Hematopoietic multipotent progenitor cell treated with erythropoietin and hydrocortisone succinate and interleukin-3 and kit ligand, for 15 days (in vitro differentiated cells): ENCODE results near the gene RAB4B.
"Not testable (repeated sequence)": the region's sequence is repeated elsewhere in the genome, so short reads cannot be mapped to it uniquely, and the experiment has no call there.

Experiments used
- DNase-seq: peaks from one replicate; pipeline ENCODE4 v3.0.0-alpha.2; 2015; ENCODE audit warnings: low spot score

RAB4B gene

DNA sequence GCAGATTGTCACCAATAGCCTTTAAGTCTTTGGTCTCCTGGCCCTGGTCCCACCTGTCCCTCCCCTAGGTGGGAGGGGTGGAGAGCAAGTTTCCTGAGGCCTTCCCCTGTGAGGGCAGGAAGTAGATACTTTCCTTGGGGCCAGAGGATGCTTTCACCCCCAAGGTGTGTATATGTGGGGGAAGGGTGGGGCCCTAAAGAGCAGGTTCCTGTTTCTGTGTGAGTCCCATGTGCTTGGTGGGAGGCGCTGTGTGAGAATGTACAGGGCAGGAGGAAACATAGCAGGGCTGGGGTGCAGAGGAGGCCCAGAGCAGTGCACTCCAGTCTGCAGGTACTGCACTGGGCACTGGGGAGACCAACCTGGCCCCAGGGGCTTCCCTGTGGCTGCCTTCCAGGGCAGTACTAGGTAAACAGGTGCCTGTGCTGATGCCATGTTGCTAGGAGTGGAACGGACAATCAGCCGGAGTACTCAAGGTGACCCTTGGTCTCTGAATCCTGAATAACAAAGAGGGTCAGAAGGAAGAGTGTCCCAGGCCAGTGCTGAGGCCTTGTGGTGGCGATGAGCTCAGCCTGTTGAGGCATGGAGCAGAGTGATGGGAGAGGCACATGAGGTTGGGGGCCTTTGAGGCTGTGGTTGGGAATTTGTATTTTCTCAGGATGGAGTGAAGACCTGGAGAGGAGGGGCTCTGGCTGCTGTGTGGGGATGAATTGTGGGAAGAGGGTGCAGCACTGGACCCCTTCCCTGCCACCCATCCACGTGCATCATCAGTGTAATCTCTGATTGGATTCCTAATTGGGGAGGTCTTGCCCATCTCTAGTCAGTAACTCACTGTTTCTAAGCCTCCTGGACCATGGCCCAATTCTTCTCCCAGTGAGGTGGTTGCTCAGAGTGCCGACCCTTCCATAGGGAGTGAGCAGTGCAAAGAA is 26.1 kb downstream of the RAB4B start:
- DNase-seq = peak; percentile 63

DNA sequence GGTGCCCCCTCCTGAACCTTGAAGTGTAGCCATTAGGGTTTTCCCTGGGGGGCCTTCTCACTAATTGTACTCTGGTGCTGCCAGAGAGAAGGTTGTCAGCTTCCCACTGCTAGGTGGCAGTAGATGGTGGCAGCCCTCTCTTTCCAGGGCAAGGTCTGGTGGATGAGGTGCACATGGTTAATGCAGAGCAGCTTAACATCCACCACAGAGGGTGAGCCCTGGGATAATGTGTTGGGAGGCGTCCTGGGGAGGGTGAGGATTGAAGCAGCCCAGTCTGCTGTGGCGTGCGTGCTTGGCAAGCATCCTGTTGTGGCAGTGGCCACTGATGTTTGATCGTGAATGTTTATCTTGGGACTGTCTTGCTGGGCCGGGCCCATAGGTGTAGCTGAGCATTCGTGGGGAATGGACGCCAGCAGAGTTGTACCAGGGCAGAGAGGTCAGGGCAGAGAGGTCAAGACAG is 26.8 kb downstream of the RAB4B start:
- DNase-seq = no peak

DNA sequence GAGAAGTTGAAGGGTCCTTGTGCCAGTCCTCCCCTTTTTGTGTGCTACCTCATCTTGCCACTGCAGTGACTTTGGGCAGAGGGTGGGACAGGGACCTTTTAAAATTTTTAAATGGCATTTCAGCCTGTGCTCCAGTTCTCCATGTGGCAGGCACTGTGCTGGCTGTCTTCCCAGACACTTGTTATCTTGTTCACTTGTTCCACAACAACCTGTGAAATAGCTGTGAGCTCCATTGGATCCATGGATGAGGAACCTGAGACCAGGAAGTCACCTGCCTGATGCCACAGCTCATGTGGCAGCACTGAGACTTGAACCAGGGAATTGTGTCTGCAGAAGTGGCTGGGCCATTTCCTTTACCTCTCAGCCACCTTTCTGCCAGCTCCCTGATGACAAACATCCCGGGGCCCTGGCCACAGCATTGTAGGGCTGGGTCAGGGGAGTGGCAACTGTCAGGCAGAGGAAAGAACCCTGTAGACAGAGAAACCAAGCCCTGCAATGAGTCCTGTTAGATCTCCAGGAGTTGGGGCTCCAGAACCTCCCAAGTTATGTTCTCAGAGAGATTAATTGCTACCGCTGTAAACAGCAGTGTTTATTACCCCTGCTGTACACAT is 27.3 kb downstream of the RAB4B start:
- DNase-seq = no peak

DNA sequence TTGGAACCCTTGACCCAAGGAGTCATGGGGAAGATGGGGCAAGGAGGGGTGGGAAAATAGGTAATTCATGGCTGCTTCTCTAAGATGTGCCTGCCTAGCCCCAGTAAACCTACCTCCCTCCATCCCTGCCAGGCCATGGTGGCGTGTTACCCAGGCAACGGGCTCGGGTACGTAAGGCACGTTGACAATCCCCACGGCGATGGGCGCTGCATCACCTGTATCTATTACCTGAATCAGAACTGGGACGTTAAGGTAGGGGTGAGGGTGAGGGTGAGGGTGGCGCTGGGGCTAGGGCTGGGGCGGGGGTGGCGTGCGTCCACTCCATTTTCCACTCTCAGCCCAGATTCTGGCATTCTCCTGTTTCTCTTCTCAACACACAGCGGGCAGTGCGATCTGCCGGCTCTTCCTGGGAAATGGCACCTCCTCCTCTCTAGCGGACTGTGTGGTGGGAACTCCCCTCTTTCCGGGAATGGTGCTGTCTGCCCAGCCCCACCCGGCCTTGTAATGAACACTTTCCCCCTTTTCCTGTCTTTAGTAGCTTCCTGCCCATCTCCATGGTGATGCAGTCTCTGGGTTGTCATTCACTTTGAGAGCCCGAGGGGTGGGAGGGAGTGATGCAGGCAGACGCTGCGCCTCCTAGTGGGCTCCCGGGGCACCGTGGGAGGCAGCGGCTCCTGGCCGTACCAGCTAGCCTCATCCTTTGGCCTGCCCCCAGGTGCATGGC is 28.5 kb downstream of the RAB4B start:
- DNase-seq = peak; percentile 72

DNA sequence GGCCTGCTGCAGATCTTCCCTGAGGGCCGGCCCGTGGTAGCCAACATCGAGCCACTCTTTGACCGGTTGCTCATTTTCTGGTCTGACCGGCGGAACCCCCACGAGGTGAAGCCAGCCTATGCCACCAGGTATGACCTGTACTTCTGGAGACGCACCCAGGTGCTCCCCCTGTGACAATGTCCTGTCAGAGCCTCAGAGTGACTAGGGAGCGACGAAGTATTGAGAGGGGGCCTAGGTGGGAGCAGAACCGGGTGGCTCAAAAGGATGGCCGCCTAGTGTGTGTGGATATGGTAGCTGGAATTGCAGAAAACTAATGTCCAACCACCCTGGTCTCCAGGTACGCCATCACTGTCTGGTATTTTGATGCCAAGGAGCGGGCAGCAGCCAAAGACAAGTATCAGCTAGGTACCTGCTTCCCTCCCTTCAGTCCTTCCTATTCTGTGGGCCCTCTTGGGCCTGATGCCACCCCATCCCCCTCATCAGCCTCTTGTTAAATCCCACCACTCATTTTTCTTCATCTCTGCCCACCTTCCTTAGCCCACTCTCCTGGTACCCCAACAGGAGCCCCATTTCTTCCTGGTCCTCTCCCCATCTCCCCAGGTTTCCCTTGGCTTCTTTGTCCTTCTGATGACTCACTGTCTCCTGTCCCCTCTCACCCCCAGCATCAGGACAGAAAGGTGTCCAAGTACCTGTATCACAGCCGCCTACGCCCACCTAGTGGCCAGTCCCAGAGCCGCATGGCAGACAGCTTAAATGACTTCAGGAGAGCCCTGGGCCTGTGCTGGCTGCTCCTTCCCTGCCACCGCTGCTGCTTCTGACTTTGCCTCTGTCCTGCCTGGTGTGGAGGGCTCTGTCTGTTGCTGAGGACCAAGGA is 29.3 kb downstream of the RAB4B start:
- no peak for DNase-seq

DNA sequence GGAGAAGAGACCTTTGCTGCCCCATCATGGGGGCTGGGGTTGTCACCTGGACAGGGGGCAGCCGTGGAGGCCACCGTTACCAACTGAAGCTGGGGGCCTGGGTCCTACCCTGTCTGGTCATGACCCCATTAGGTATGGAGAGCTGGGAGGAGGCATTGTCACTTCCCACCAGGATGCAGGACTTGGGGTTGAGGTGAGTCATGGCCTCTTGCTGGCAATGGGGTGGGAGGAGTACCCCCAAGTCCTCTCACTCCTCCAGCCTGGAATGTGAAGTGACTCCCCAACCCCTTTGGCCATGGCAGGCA is 29.9 kb downstream of the RAB4B start:
- no peak for DNase-seq

DNA sequence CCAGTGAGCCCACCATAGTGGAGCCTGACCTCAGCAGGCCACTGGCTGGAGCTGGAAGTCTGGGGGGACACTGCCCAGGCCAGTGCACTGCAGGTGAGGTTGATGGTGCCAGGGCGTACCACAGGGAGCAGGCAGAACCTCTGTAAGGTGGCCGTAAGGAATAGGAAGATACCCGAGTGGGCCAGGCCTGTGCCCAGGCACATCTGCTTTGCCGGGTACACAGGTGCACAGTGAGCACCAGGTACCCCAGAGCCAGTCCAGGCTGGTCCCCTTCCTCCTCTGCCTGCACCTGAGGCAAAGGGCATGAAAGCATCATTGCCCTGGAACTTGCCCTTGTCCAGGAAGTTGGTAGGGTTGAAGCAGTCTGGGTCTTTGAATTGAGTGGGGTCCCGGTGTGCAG is 30.4 kb downstream of the RAB4B start:
- no peak for DNase-seq

DNA sequence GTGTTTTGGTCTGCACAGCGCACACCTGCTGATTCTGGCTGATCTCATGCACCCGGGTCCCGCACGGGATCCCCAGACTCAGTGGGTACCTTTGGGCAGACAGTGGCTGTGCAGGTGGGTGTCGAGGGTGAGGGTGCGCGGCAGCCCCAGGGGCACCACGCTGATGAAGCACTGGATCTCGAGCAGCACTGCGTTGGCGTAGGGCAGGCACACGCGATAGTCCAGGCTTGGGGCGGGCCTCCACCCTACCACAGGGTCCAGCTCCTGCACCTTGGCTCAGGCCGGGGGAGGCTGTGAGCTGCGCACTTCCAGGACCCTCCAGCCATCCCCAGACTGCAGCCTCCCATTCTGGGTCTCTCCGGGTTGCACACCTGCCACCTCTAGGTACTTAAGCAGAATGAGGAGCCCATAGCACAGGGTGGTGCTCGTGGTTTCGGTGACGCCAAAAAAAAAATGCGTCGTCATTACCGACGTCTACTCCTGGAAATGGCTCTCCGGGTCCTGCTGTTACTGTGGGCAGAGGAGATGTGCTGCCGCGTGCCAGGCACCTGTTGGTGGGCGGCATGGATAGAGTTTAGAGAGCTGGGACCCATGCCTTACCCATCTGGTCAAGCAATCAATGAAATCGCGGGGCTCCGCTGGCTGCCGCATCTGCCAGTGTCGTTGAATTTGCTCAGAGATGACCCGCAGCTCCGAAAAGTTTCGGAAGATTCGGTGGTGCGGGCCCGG is 31.5 kb downstream of the RAB4B start:
- no peak for DNase-seq

DNA sequence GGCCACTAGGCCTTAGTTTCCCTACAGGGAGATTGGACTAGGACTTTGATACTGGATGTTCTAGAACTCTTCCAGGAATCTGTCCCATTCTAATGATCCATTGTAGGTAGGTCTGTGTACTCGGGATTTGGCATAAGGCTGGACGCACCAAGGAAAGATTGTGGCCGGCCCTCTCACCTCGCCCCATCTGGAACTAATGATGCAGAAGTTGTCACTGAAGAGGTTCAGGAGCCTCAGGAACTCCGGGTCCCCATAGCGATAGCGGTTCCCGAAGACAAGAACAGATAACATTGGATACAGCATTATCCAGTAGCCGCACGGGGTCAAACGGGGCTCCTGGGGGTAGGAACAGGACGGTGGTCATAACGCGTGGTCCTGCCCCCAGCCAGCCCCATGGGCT is 32.1 kb downstream of the RAB4B start:
- no peak for DNase-seq

DNA sequence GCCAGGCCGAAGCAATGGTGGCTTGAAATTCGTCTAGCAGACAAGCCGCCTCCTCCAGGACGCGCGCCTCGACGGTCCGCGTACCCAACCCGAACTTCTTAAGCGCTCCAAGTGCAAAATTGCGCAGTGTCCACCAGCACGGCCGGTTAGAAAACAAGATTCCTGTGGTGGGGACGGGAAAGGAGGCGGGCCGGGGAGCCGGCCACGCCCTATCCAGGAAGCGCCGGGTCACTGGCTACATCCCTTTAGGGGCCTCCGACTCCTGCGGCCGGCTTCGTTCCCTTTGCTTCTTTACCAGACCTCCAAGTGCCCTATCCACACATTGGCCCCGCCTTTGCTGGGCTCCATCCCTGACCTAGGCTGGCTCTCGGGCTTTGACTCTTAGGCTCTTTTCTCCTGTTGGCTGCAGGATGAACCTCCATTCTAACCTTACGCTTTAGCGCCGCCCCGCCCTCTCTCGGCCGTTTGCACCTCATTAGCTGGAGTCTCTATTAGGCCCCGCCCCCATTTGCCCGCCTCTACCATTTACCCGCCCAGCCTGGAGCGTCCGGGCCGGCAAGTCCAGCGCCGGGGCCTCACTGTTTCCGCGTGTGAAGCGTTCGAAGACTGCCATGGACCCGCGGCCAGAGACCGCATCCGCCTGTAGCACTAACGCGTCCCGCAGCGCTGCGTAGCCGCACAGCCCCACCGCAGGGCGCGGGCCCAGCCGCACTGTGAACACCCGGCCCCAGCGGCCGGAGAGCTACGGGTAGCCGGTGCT is 32.8 kb downstream of the RAB4B start:
- DNase-seq = peak; percentile 53

DNA sequence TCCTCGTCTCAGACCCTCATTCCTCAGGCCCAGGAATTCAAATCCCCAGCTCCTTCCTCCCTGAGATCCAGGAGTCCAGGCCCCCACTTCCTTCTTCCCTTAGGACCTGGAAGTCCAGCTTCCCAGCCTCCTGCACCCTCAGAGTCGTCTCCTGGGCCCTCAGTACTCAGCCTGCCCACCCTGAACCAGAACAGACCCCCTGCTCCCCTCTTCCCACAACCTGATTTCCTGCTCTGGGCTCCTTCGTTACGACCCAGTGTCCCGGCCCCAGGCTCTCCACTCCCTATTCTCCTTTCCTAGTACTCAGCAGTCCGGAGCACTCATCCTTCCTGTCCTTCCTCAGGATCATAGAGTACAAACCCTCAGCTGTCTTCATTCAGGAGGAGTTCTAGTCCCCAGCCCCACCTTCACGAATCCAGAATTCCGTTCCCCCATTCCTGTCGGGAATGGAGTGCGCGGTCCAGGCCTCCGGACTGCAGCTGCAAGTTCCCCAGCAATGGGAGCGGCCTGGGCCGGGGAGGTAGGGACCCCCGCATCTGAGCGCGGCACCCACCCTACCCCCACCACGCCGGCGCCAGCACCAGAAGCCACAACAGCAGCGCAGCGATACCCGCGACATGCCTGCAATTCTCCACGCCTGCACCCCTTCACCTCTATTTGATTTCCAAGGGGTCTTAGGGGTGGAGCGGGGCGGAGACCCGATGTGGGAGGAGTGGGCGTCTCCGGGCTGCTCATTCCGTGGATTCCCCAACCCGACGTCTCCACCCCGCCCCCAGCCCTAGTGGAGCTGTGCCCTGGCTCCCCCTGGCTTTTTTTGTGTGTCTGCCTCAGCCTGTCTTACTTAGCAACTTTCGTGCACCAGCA is 33.7 kb downstream of the RAB4B start:
- DNase-seq = no peak

DNA sequence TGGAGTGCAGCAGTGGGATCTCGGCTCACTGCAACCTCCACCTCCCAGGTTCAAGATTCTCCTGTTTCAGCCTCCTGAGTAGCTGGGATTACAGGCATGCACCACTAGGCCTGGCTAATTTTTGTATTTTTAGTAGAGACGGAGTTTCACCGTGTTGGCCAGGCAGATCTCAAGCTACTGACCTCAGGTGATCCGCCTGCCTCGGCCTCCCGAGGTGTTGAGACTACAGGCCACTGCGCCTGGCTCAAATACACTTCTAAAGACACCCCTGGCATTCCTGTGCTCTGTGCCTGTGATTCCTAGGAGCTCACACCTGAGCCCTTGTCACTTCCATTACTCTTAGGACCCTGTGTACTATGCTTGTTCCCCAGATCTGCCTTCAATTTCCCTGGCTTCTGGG is 34.5 kb downstream of the RAB4B start:
- DNase-seq = not testable (repeated sequence)

DNA sequence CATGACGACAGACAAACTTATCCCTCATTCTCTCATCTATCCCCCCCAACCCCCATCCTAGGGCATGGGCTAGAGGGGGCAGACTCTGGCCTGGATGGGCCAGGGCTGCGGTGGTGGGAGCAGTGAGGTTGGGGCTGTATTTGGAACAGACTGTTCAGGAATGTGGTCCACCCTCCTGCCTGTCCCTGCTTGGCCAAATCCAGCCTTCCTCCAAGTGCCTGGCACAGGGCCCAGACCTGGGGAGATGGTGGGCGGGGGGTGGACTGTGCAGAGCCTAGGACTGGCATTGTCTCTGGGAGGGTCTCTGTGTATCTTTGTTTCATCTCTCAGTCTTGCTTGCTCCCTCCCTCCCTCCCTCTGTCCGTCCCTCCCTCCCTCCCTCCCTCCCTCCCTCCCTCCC is 35.1 kb downstream of the RAB4B start:
- DNase-seq = no peak

DNA sequence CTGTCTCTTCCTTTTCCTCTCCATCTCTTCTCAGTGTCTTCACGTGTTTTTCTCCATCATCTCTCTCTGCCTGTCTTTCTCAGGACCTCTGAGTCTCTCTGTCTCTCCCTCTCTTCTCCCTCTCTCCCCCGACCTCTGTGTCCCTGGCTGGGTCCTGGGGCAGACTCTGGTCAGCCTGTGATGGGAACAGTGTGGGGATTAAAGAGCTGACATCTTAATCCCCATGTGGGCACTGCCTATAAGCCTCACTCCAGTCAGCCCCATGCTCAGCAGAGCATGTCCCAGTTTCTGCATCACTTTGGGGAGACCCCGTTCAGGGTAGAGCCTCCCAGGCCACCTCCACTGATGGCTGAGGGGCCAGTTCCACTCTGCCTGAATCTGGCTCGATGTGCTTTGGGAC is 37.2 kb downstream of the RAB4B start:
- DNase-seq = no peak

DNA sequence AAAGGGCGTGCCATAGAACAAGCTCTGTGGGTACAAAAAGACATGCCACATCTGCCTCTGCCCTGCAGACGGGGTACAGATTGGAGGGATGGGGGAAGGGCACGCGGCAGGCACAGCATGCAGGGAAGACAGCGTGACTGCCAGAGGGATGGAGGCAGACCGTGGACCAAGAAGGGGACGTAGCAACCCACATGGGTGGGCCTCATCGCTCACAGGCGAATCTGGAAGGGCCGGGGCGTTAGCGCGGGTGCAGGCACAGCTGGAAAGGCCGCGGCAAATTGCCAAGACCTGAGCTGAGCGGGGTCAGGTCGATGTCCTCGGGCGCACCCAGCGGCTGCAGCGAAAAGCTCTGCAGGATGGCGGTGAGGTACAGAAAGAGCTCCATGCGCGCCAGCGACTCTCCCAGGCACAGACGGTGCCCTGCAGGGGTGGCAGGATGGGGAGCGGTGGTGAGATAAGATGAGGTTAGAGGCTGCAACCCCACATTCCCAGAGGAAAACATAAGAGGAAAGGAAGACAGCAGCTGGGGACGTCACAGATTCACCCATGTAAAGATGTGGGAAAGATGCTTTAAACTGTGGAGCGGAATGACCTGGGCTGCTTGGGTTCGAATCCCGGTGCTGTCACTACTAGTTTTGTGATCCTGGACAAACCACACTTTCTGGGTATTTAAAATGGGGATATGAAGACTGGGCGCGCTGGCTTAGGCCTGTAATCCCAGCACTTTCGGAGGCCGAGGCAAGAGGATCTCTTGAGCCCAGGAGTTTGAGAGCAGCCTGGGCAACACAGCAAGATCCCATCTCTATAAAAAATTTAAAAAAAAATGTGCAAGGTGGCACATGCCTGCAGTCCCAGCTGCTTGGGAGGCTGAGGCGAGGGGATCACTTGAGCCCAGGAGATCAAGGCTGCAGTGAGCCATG is 40.7 kb downstream of the RAB4B start:
- DNase-seq = peak; percentile 65

DNA sequence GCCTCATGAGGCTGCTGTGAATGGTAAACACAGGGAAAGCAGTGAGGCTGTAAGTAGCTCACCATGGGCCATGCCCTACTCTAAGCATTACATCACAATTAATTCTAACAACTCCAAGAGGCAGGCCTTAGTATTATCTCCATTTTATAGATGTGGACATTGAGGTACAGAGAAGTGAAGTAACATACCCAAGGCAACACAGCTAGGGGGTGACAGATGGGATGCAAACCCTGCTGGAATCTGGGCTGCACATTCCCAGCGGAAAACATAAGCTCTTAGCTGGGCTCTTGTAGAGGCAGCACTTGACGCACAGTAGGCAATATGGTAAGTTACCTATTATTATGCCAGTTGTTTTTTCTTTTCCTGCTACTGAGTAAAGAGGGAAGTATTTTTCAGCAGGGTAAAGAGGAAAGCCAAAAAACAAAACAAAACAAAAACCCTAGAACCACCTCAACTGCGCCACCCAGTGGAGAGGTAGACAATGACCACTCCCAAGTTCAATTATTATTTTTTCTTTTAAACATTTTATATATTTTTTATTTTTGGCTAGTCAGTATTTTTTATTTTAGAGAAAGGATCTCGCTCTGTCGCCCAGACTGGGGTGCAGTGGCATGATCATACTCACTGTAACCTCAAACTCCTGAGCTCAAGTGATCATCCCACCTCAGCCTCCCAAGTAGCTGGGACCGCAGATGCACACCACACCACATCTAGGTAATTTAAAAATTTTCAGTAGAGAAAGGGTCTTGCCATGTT is 41.6 kb downstream of the RAB4B start:
- DNase-seq = peak; percentile 62

DNA sequence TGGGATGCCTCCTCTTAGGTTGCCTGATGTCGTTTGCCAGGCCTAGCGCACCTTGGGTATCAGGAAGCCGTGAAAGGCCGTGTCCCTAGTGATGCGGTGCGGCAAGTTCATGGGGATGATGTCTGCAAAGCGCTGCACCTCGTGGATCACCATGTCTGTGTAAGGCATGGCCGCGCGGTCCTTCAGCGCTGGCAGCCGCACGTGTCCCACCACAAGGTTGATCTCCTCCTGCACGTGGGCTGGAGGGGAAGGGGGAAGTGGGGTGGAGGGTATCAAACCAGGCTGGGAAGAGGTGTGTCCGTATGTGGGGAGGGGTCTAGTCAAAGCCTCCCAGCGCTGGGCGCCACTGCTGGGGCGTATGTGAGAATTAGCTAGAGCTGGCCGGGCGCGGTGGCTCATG is 44.1 kb downstream of the RAB4B start:
- DNase-seq = no peak
